H9 (cell line): ENCODE results near the gene COL23A1. TPM values are rescaled to one million over a fixed set of nuclear protein-coding genes. Genes with fewer than 3 reads are reported as not detected.
A peak's percentile ranks its signal among the peaks of the same experiment; 100 is the strongest.

Experiments used
- DNase-seq: peaks from one replicate; pipeline ENCODE4 v3.0.0-alpha.2; 2017
- H2AFZ ChIP-seq: one replicate; pipeline ENCODE4 v1.6.1; 2013; ENCODE audit warnings: mild to moderate bottlenecking, low read length, control low read depth, moderate library complexity
- H2AK5ac ChIP-seq: 2 replicates; pipeline ENCODE4 v1.6.1; 2013; ENCODE audit warnings: low read length, control low read depth, mixed read lengths; ENCODE audit not compliant: insufficient read length
- H2BK120ac ChIP-seq: one replicate; pipeline ENCODE4 v1.6.1; 2013; ENCODE audit warnings: low read depth, mild to moderate bottlenecking, low read length, control low read depth, inconsistent platforms; ENCODE audit not compliant: poor library complexity, severe bottlenecking
- H2BK12ac ChIP-seq: 2 replicates; pipeline ENCODE4 v1.6.1; 2013; ENCODE audit warnings: low read length, control low read depth, mixed read lengths, low read depth; ENCODE audit not compliant: insufficient read length
- H2BK15ac ChIP-seq: 2 replicates; pipeline ENCODE4 v1.6.1; 2013; ENCODE audit warnings: low read depth, low read length, control low read depth
- H2BK20ac ChIP-seq: one replicate; pipeline ENCODE4 v1.6.1; 2013; ENCODE audit warnings: low read depth, mild to moderate bottlenecking, low read length, control low read depth, inconsistent platforms; ENCODE audit not compliant: poor library complexity, severe bottlenecking
- H2BK5ac ChIP-seq: 2 replicates; pipeline ENCODE4 v1.6.1; 2013; ENCODE audit warnings: low read length, control low read depth, mixed read lengths; ENCODE audit not compliant: insufficient read length
- H3K14ac ChIP-seq: 2 replicates; pipeline ENCODE4 v1.6.1; 2013; ENCODE audit warnings: low read length, control low read depth; ENCODE audit not compliant: insufficient read depth
- H3K18ac ChIP-seq: 2 replicates; pipeline ENCODE4 v1.6.1; 2013; ENCODE audit warnings: low read depth, mild to moderate bottlenecking, mixed read lengths, low read length, control low read depth; ENCODE audit not compliant: insufficient read length
- H3K23ac ChIP-seq: 2 replicates; pipeline ENCODE4 v1.6.1; 2013; ENCODE audit warnings: low read length, control low read depth, mixed read lengths, low read depth; ENCODE audit not compliant: insufficient read length
- H3K23me2 ChIP-seq: 2 replicates; pipeline ENCODE4 v1.6.1; 2013; ENCODE audit warnings: low read depth, mild to moderate bottlenecking, mixed read lengths, low read length, control low read depth; ENCODE audit not compliant: insufficient read length, poor library complexity, severe bottlenecking
- H3K27ac ChIP-seq: 2 replicates; pipeline ENCODE4 v1.5.1; 2013; ENCODE audit warnings: low read length, control low read depth, mixed read lengths, low read depth; ENCODE audit not compliant: insufficient read length
- H3K27me3 ChIP-seq: 2 replicates; pipeline ENCODE4 v1.6.1; 2013; ENCODE audit warnings: low read length, control low read depth, inconsistent platforms; ENCODE audit not compliant: insufficient read depth
- H3K4ac ChIP-seq: 2 replicates; pipeline ENCODE4 v1.6.1; 2013; ENCODE audit warnings: low read depth, mild to moderate bottlenecking, control low read depth, inconsistent platforms, low read length, moderate library complexity
- H3K4me1 ChIP-seq: 2 replicates; pipeline ENCODE4 v1.6.1; 2013; ENCODE audit warnings: low read length, control low read depth, inconsistent platforms; ENCODE audit not compliant: insufficient read depth
- H3K4me2 ChIP-seq: 2 replicates; pipeline ENCODE4 v1.6.1; 2013; ENCODE audit warnings: low read length, control low read depth, mixed read lengths; ENCODE audit not compliant: insufficient read length, insufficient read depth
- H3K56ac ChIP-seq: 2 replicates; pipeline ENCODE4 v1.6.1; 2013; ENCODE audit warnings: low read depth, mild to moderate bottlenecking, mixed read lengths, low read length, control low read depth; ENCODE audit not compliant: insufficient read length
- H3K79me1 ChIP-seq: 2 replicates; pipeline ENCODE4 v1.6.1; 2013; ENCODE audit warnings: low read depth, mild to moderate bottlenecking, moderate library complexity, low read length, control low read depth, inconsistent platforms; ENCODE audit not compliant: insufficient read depth, poor library complexity, severe bottlenecking
- H3K79me2 ChIP-seq: 2 replicates; pipeline ENCODE4 v1.6.1; 2013; ENCODE audit warnings: low read length, control low read depth, inconsistent platforms; ENCODE audit not compliant: insufficient read depth
- H3K9ac ChIP-seq: 2 replicates; pipeline ENCODE4 v1.6.1; 2013; ENCODE audit warnings: low read length, control low read depth, mixed read lengths; ENCODE audit not compliant: insufficient read length; ENCODE audit errors: extremely low read depth
- H3K9me3 ChIP-seq: one replicate; pipeline ENCODE4 v1.6.1; 2013; ENCODE audit warnings: low read depth, low read length, inconsistent platforms; ENCODE audit not compliant: control insufficient read depth
- H3T11ph ChIP-seq: one replicate; pipeline ENCODE4 v1.6.1; 2013; ENCODE audit warnings: mild to moderate bottlenecking, low read length, control low read depth, inconsistent platforms
- H4K20me1 ChIP-seq: one replicate; pipeline ENCODE4 v1.6.1; 2013; ENCODE audit not compliant: control insufficient read depth, insufficient read length, insufficient read depth
- H4K5ac ChIP-seq: 2 replicates; pipeline ENCODE4 v1.6.1; 2013; ENCODE audit warnings: low read depth, mild to moderate bottlenecking, mixed read lengths, low read length, control low read depth; ENCODE audit not compliant: insufficient read length
- H4K8ac ChIP-seq: replicated peaks from 2 replicates; pipeline ENCODE4 v1.6.1; 2013; ENCODE audit warnings: low read length, control low read depth, mixed read lengths, low read depth; ENCODE audit not compliant: insufficient read length
- H4K91ac ChIP-seq: 2 replicates; pipeline ENCODE4 v1.6.1; 2013; ENCODE audit warnings: low read depth, mild to moderate bottlenecking, moderate library complexity, mixed read lengths, low read length, control low read depth; ENCODE audit not compliant: insufficient read length
- H3K27ac Mint-ChIP-seq, 3 experiments: 2 replicates in 2 of 3; 3 replicates in 1 of 3; pipeline ENCODE4 v1.8.0; 2020 to 2021; ENCODE audit warnings: mixed read lengths in 3 of 3, mild to moderate bottlenecking in 1 of 3, moderate library complexity in 1 of 3
- H3K27me3 Mint-ChIP-seq: 2 replicates; pipeline ENCODE4 v1.8.0; 2021; ENCODE audit warnings: low read depth, mild to moderate bottlenecking, moderate library complexity, mixed read lengths
- H3K36me3 Mint-ChIP-seq, 3 experiments: 2 replicates in 2 of 3; 3 replicates in 1 of 3; pipeline ENCODE4 v1.8.0; 2020 to 2021; ENCODE audit warnings: low read depth in 3 of 3, mixed read lengths in 3 of 3; ENCODE audit not compliant: insufficient read depth in 1 of 3
- H3K4me1 Mint-ChIP-seq, 2 experiments: 2 replicates each; pipeline ENCODE4 v1.8.0; 2020; ENCODE audit warnings: mixed read lengths in 2 of 2
- H3K4me3 Mint-ChIP-seq, 2 experiments: 2 replicates in 1 of 2; 3 replicates in 1 of 2; pipeline ENCODE4 v1.8.0; 2020 to 2021; ENCODE audit warnings: mild to moderate bottlenecking in 2 of 2, mixed read lengths in 2 of 2, moderate library complexity in 1 of 2
- H3K9me3 Mint-ChIP-seq, 2 experiments: 2 replicates in 1 of 2; 3 replicates in 1 of 2; pipeline ENCODE4 v1.8.0; 2020; ENCODE audit warnings: mild to moderate bottlenecking in 2 of 2, mixed read lengths in 2 of 2, moderate library complexity in 1 of 2
- CTCF ChIP-seq: fragments of 200-600 bp; sonication (generic); conservative IDR thresholded peaks from 3 replicates; pipeline ENCODE4 v1.8.0; 2021; ENCODE audit warnings: antibody characterized with exemption, mild to moderate bottlenecking
- WGBS: extraction: QIAGEN DNeasy Blood & Tissue Kit; methylation state at CpG from one replicate; pipeline ENCODE4 v1.1.7; 2013; ENCODE audit warnings: missing lambda C conversion rate, low lambda C conversion rate, mixed read lengths; ENCODE audit not compliant: insufficient read length; ENCODE audit errors: extremely low coverage; 5-methylcytosine and 5-hydroxymethylcytosine counted together
- total RNA-seq: library from RNA; stranded (reverse); gene quantifications from 2 replicates; pipeline ENCODE4 v1.2.1, GENCODE V29; 2021

Gene COL23A1
- total RNA-seq, 1 experiment from 2014 or later, result 2.6 TPM

- Mint-ChIP-seq H3K27ac (no peak overlapping the region), H3K4me1 (peaks cover 12 to 22% of the 10 kb centered on the region in 2 experiments), H3K27me3 (no peaks in the 10 kb centered on the region; the same call in 1 of the 2 replicates), H3K4me3 (peak overlapping the region; percentile 73 to 79), H3K9me3 (no peaks in the 10 kb centered on the region), H3K36me3 (peaks cover 26 to 37% (median 36%) of the 10 kb centered on the region in 3 experiments)
- no peaks in the 10 kb centered on the region for H3K4me1 ChIP-seq
- no peak overlapping the region for H2BK5ac ChIP-seq
- H3K56ac ChIP-seq, result no peak overlapping the region
- no peak overlapping the region for H2BK15ac ChIP-seq
- no peaks in the 10 kb centered on the region for H3K79me1 ChIP-seq
- H3K23ac ChIP-seq, result no peak overlapping the region
- DNase-seq, result no peak
- no peak overlapping the region for H3T11ph ChIP-seq
- no peak overlapping the region for H2BK120ac ChIP-seq
- no peak overlapping the region for H2AFZ ChIP-seq
- H3K79me2 ChIP-seq, result peaks cover 4% of the 10 kb centered on the region; the same call in 1 of the 2 replicates
- H3K9ac ChIP-seq, result no peak overlapping the region
- H3K23me2 ChIP-seq, result peaks cover 3% of the 10 kb centered on the region
- H3K27me3 ChIP-seq, result no peaks in the 10 kb centered on the region
- H4K20me1 ChIP-seq, result no peaks in the 10 kb centered on the region
- no peak overlapping the region for H2AK5ac ChIP-seq
- no peak overlapping the region for H3K18ac ChIP-seq
- no peak overlapping the region for H4K5ac ChIP-seq
- H2BK12ac ChIP-seq, result no peak overlapping the region
- H4K8ac ChIP-seq, result no peak overlapping the region
- TF ChIP-seq CTCF, result no peak
- no peak overlapping the region for H2BK20ac ChIP-seq
- H4K91ac ChIP-seq, result no peak overlapping the region
- WGBS, result no CpG with 5 or more reads among the region's 11 CpGs
- H3K27ac ChIP-seq, result no peak overlapping the region
- no peak overlapping the region for H3K4ac ChIP-seq
- peak overlapping the region; percentile 61 for H3K4me2 ChIP-seq
- H3K14ac ChIP-seq, result no peak overlapping the region
- no peaks in the 10 kb centered on the region for H3K9me3 ChIP-seq
These were observed 357.2 kb downstream of the COL23A1 start for GRCh38 chr5:178232920-178233429.
